Esophagus squamous epithelium (tissue), 5 donors: ENCODE results near the gene EPS15. TPM values are rescaled to one million over a fixed set of nuclear protein-coding genes. Genes with fewer than 3 reads are reported as not detected.

ENCODE experiments used
- DNase-seq: peaks from one replicate; lab custom pipeline; 2025; lab: John Stamatoyannopoulos, UW
- H3K27ac ChIP-seq, 4 donors: fragments of 200-600 bp; sonication (generic); one replicate each; pipeline ENCODE4 v1.5.1; 2016 to 2019; ENCODE audit warnings: mild to moderate bottlenecking in 1 of 4
- H3K27me3 ChIP-seq, 4 donors: fragments of 200-600 bp; sonication (generic); 1 replicate in 3 of 4; 2 replicates in 1 of 4; pipeline versions ENCODE4 v1.5.1 to v1.6.0; 2017 to 2021; ENCODE audit warnings: antibody characterized with exemption in 1 of 4
- H3K36me3 ChIP-seq, 3 donors: fragments of 200-600 bp; sonication (generic); one replicate each; pipeline ENCODE4 v1.5.1; 2016 to 2019
- H3K4me1 ChIP-seq, 3 donors: fragments of 200-600 bp; sonication (generic); one replicate each; pipeline ENCODE4 v1.5.1; 2017 to 2019
- H3K4me3 ChIP-seq, 4 donors: fragments of 200-600 bp; sonication (generic); 1 replicate in 3 of 4; 2 replicates in 1 of 4; pipeline ENCODE4 v1.5.1; 2016 to 2019; ENCODE audit warnings: mild to moderate bottlenecking in 2 of 4, moderate library complexity in 1 of 4
- H3K9me3 ChIP-seq, 3 donors: fragments of 200-600 bp; sonication (generic); one replicate each; pipeline ENCODE4 v1.5.1; 2016 to 2019
- CTCF ChIP-seq, 6 experiments: fragments of 450-650 bp in 4 of 6; fragments of 200-600 bp in 2 of 6; sonication (generic) in 2 of 6; IDR thresholded peaks; one replicate each; pipeline ENCODE4 v1.5.1; 2016 to 2019; ENCODE audit warnings: antibody characterized with exemption in 6 of 6, mild to moderate bottlenecking in 4 of 6, moderate library complexity in 4 of 6
- POLR2A ChIP-seq, 4 donors: fragments of 450-650 bp; IDR thresholded peaks; one replicate each; pipeline ENCODE4 v1.6.1; 2017; ENCODE audit warnings: antibody characterized with exemption in 4 of 4, mild to moderate bottlenecking in 4 of 4, moderate library complexity in 3 of 4
- WGBS, 2 donors: methylation state at CpG; one replicate each; pipeline ENCODE4 v1.1.5; 2018; 5-methylcytosine and 5-hydroxymethylcytosine counted together
- intact Hi-C: fragments of 100-400 bp; cut with DNase I; formaldehyde crosslinking; loops from one replicate; pipeline ENCODE4 v1.15.0; 2022
- total RNA-seq, 4 donors: library from RNA; depleted of rRNA; stranded (reverse); fragments of >200 nt; gene quantifications; one replicate each; pipeline ENCODE4 v1.1.0, GENCODE V29; 2016
- donor health status: DM: yes; HTN: yes; CAD: no.

EPS15 gene
- total RNA-seq, 4 donors from 2014 or later: 24.8 to 86.8 (median 46.8) TPM

DNA sequence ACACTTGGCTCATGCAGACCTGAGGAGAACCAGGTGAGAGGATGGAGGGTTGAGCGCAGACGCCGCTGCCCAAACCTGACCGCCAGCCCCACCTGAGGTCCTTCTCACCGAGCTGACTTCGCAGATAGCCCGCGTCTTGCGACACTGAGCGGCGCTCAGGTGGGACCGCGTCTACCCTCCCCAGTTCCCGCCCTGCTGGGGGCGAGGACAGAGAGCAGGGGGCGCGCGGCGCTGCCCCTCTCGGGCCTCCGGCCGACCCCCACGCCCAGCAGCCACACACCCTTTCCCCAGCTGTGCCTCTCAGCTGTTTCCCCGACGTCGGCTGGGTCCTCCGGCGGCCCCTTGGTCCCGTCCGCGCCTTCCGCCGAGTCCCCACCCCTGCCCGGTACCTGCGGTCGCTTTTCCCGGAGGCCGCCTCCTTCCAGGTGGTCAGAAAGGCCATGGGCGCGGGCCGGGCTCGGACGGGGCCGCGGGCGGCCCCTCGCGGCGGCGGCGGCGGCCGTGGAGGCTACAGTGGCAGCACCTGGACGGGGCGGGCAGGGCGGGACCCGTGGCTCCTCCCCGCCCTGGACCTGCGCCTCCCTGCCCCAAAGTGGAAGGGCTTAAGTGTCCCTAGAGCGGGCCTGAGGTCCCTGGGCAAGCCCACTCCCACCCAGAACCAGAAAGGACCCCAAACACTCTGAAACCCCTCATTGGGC, 174.3 kb downstream of the EPS15 start:
- intact Hi-C loops: no loop called here
- H3K27ac ChIP-seq: peak overlapping the region in 2 of 4 donors; percentile 48 to 57
- 13% methylated on average over 15 of the region's 60 CpGs; no CpG with 5 or more reads in 1 of the 2 donors for WGBS, 2 donors
- H3K9me3 ChIP-seq: no peaks in the 10 kb centered on the region
- H3K4me3 ChIP-seq: peak overlapping the region; percentile 40 to 62 (median 52)
- H3K4me1 ChIP-seq: peaks cover 0 to 18% (median 9%) of the 10 kb centered on the region in 3 donors
- H3K36me3 ChIP-seq: no peaks in the 10 kb centered on the region
- peak in 1 of 4 donors; percentile 19 for TF ChIP-seq POLR2A (IDR thresholded peaks at IDR 0.05)
- TF ChIP-seq CTCF (IDR thresholded peaks at IDR 0.05): peak in 3 of 6 experiments; percentile 10 to 20 (median 16)
- no peak for DNase-seq
- peaks cover 0 to 37% (median 5%) of the 10 kb centered on the region in 4 donors for H3K27me3 ChIP-seq

DNA sequence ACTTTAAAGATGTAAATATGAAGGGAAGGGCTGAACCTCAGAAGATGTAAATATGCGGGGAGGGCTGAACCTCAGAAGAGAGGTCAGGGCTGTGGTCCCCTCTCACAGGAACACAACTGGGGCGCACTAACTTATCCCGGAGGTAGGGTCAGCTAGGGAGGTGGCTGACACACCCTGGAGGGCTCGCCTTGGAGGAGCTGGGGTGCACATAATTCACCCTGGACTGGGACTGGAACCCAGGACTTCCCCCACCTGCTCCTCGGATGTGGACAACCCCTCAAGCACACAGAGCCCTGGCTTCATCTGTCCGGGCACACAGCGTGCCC, 174.8 kb downstream of the EPS15 start:
- Histone ChIP-seq H3K9me3 (no peaks in the 10 kb centered on the region), H3K27ac (no peak overlapping the region), H3K27me3 (peaks cover 0 to 37% (median 5%) of the 10 kb centered on the region in 4 donors), H3K4me1 (peaks cover 0 to 18% (median 9%) of the 10 kb centered on the region in 3 donors), H3K4me3 (peak overlapping the region; percentile 40 to 62 (median 52)), H3K36me3 (no peaks in the 10 kb centered on the region)
- TF ChIP-seq POLR2A (IDR thresholded peaks at IDR 0.05) (no peak), CTCF (IDR thresholded peaks at IDR 0.05) (no peak)
- no peak for DNase-seq
- WGBS, 2 donors: 73% methylated on average over 5 of the region's 7 CpGs; no CpG with 5 or more reads in 1 of the 2 donors
- intact Hi-C loops: no loop called here

DNA sequence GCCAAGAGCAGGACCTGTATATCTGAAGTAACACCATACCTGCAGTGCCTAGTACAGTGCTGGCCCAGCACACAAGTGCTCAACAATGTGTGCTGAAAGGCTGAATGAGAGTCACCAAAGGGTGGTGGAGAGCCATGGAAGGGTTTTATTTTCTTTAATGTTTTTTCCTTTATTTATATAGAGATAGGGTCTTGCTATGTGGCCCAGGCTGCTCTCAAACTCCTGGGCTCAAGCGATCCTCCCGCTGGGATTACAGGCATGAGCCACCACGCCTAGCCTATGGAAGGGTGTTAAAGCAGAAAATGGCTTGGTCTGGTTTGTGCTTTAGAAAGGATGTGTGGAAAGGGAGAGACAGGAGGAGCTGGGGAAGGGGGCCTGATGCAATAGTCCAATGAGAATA, 175.4 kb downstream of the EPS15 start:
- peaks cover 0 to 18% (median 9%) of the 10 kb centered on the region in 3 donors for H3K4me1 ChIP-seq
- 89 to 100% methylated on average over 3 of the region's 3 CpGs for WGBS, 2 donors
- no peak overlapping the region for H3K27ac ChIP-seq
- H3K36me3 ChIP-seq: no peaks in the 10 kb centered on the region
- H3K27me3 ChIP-seq: peaks cover 0 to 37% (median 5%) of the 10 kb centered on the region in 4 donors
- intact Hi-C loops: no loop called here
- no peak for DNase-seq
- no peak for TF ChIP-seq POLR2A (IDR thresholded peaks at IDR 0.05)
- TF ChIP-seq CTCF (IDR thresholded peaks at IDR 0.05): no peak
- no peaks in the 10 kb centered on the region for H3K9me3 ChIP-seq
- no peak overlapping the region for H3K4me3 ChIP-seq

- no peaks in the 10 kb centered on the region for H3K9me3 ChIP-seq
- intact Hi-C loops: no loop called here
- H3K27ac ChIP-seq: no peak overlapping the region
- TF ChIP-seq CTCF (IDR thresholded peaks at IDR 0.05) (no peak), POLR2A (IDR thresholded peaks at IDR 0.05) (no peak)
- H3K27me3 ChIP-seq: peaks cover 0 to 37% (median 5%) of the 10 kb centered on the region in 4 donors
- DNase-seq: no peak
- no peak overlapping the region for H3K4me3 ChIP-seq
- peaks cover 0 to 18% (median 9%) of the 10 kb centered on the region in 3 donors for H3K4me1 ChIP-seq
- 84 to 91% methylated on average over 5 to 6 of the region's 9 CpGs for WGBS, 2 donors
- no peaks in the 10 kb centered on the region for H3K36me3 ChIP-seq
Observed at GRCh38 chr1:51342591-51343206, 176.4 kb downstream of the EPS15 start.

GRCh38 chr1:51341876-51342496, 177.1 kb downstream of the EPS15 start:
- DNase-seq: no peak
- Histone ChIP-seq H3K4me3 (no peak overlapping the region), H3K9me3 (no peaks in the 10 kb centered on the region), H3K4me1 (peaks cover 0 to 18% (median 9%) of the 10 kb centered on the region in 3 donors), H3K36me3 (no peaks in the 10 kb centered on the region), H3K27ac (no peak overlapping the region), H3K27me3 (peaks cover 0 to 37% (median 5%) of the 10 kb centered on the region in 4 donors)
- WGBS, 2 donors: 86 to 93% methylated on average over 3 to 4 of the region's 4 CpGs
- intact Hi-C loops: no loop called here
- TF ChIP-seq CTCF (IDR thresholded peaks at IDR 0.05) (no peak), POLR2A (IDR thresholded peaks at IDR 0.05) (no peak)
